HEK293 (cell line): Measurements from ENCODE around the gene TWSG1.

Source experiments
- CTCF ChIP-seq: fragments of 450-650 bp; formaldehyde crosslinking; IDR thresholded peaks from 2 replicates; pipeline ENCODE4 v1.5.1; 2016; ENCODE audit warnings: missing biosample characterization, missing genetic modification characterization
- FEZF1 ChIP-seq: fragments of 450-650 bp; formaldehyde crosslinking; IDR thresholded peaks from 2 replicates; pipeline ENCODE4 v1.5.1; 2016; ENCODE audit warnings: missing biosample characterization, missing genetic modification characterization
- SP2 ChIP-seq: fragments of 450-650 bp; formaldehyde crosslinking; IDR thresholded peaks from 2 replicates; pipeline ENCODE4 v1.5.1; 2016; ENCODE audit warnings: missing biosample characterization, missing genetic modification characterization
- ZNF239 ChIP-seq: fragments of 450-650 bp; formaldehyde crosslinking; IDR thresholded peaks from 2 replicates; pipeline ENCODE4 v1.5.1; 2016; ENCODE audit warnings: missing biosample characterization, missing genetic modification characterization
- ZNF302 ChIP-seq: fragments of 450-650 bp; formaldehyde crosslinking; IDR thresholded peaks from 2 replicates; pipeline ENCODE4 v1.5.1; 2016; ENCODE audit warnings: missing biosample characterization, missing genetic modification characterization, low read depth
- ZNF580 ChIP-seq: fragments of 450-650 bp; formaldehyde crosslinking; IDR thresholded peaks from 2 replicates; pipeline ENCODE4 v1.5.1; 2016; ENCODE audit warnings: missing biosample characterization, missing genetic modification characterization
- ZNF776 ChIP-seq: fragments of 450-650 bp; formaldehyde crosslinking; IDR thresholded peaks from 2 replicates; pipeline ENCODE4 v1.5.0; 2017; ENCODE audit warnings: missing biosample characterization, missing genetic modification characterization, borderline replicate concordance
- ZNF785 ChIP-seq: fragments of 450-650 bp; formaldehyde crosslinking; IDR thresholded peaks from 2 replicates; pipeline ENCODE4 v1.5.1; 2016; ENCODE audit warnings: missing biosample characterization, missing genetic modification characterization
- TF ChIP-seq, protein P1 (sequence below): fragments of 450-650 bp; formaldehyde crosslinking; IDR thresholded peaks from 2 replicates; pipeline ENCODE4 v1.5.1; 2016; ENCODE audit warnings: missing biosample characterization, missing genetic modification characterization
- TF ChIP-seq, protein P2 (sequence below): fragments of 450-650 bp; formaldehyde crosslinking; IDR thresholded peaks from 2 replicates; pipeline ENCODE4 v1.5.1; 2017; ENCODE audit warnings: missing biosample characterization, missing genetic modification characterization

DNA sequence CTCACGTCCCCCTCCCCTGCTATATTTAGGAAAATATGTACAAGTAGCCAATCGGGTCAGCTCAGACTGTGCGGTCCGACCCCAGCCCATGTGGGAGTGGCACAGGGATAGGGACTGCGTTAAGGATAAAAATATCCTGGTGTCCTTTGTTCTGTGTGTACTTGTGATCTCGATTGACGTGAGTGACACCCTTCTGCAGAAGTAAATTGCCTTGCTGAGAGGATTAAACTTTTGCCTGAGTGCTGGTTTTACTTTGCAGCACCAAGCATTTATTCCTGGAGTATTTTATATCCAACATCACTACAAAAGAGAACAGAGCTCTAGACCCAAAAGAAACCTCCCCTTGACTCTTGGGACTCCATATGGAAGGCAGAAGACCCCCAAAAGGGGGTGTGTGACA, 112.8 kb downstream of the TWSG1 start:
- TF ChIP-seq, protein P1, sequence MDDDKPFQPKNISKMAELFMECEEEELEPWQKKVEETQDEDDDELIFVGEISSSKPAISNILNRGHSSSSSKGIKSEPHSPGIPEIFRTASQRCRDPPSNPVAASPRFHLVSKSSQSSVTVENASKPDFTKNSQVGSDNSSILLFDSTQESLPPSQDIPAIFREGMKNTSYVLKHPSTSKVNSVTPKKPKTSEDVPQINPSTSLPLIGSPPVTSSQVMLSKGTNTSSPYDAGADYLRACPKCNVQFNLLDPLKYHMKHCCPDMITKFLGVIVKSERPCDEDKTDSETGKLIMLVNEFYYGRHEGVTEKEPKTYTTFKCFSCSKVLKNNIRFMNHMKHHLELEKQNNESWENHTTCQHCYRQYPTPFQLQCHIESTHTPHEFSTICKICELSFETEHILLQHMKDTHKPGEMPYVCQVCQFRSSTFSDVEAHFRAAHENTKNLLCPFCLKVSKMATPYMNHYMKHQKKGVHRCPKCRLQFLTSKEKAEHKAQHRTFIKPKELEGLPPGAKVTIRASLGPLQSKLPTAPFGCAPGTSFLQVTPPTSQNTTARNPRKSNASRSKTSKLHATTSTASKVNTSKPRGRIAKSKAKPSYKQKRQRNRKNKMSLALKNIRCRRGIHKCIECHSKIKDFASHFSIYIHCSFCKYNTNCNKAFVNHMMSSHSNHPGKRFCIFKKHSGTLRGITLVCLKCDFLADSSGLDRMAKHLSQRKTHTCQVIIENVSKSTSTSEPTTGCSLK: no peak
- TF ChIP-seq CTCF (tag by site-specific recombination): no peak
- no peak for TF ChIP-seq ZNF580 (tag by site-specific recombination)
- no peak for TF ChIP-seq FEZF1 (tag by site-specific recombination)
- TF ChIP-seq, protein P2, sequence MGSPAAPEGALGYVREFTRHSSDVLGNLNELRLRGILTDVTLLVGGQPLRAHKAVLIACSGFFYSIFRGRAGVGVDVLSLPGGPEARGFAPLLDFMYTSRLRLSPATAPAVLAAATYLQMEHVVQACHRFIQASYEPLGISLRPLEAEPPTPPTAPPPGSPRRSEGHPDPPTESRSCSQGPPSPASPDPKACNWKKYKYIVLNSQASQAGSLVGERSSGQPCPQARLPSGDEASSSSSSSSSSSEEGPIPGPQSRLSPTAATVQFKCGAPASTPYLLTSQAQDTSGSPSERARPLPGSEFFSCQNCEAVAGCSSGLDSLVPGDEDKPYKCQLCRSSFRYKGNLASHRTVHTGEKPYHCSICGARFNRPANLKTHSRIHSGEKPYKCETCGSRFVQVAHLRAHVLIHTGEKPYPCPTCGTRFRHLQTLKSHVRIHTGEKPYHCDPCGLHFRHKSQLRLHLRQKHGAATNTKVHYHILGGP (tag by site-specific recombination): no peak
- no peak for TF ChIP-seq ZNF776 (tag by site-specific recombination)
- TF ChIP-seq ZNF302 (tag by site-specific recombination): no peak
- TF ChIP-seq ZNF239 (tag by site-specific recombination): no peak
- TF ChIP-seq SP2 (tag by site-specific recombination): no peak
- no peak for TF ChIP-seq ZNF785 (tag by site-specific recombination)
